Neural cell (in vitro differentiated cells): Measurements from ENCODE around the gene AHNAK2. TPM values are rescaled to one million over a fixed set of nuclear protein-coding genes. Genes with fewer than 3 reads are reported as not detected.

Experiments
- H2AFZ ChIP-seq: fragments of 200-600, 300-800 bp; sonication (generic), shearing (Covaris generic); 2 replicates; pipeline ENCODE4 v1.6.0; 2014; ENCODE audit warnings: low read depth, mild to moderate bottlenecking, antibody characterized with exemption, low read length, moderate library complexity
- H3F3A ChIP-seq: fragments of 200-600 bp; shearing (Covaris generic); 2 replicates; pipeline ENCODE4 v1.6.1; 2016; ENCODE audit warnings: mild to moderate bottlenecking, moderate library complexity, mixed read lengths, antibody characterized with exemption, low read length; ENCODE audit not compliant: insufficient read depth, poor library complexity, severe bottlenecking
- H3K27ac ChIP-seq: fragments of 200-600, 300-800 bp; sonication (generic), shearing (Covaris generic); 2 replicates; pipeline ENCODE4 v1.5.1; 2014; ENCODE audit warnings: mild to moderate bottlenecking, low read length, moderate library complexity
- H3K27me3 ChIP-seq: fragments of 300-800, 200-600 bp; sonication (generic), shearing (Covaris generic); 2 replicates; pipeline ENCODE4 v1.6.0; 2014; ENCODE audit warnings: mild to moderate bottlenecking, low read depth, low read length, moderate library complexity; ENCODE audit not compliant: insufficient read depth
- H3K36me3 ChIP-seq: fragments of 300-800, 200-600 bp; sonication (generic), shearing (Covaris generic); 2 replicates; pipeline ENCODE4 v1.5.1; 2014; ENCODE audit warnings: mild to moderate bottlenecking, antibody characterized with exemption, low read length, moderate library complexity; ENCODE audit not compliant: insufficient read depth
- H3K4me2 ChIP-seq: fragments of 300-800, 200-600 bp; sonication (generic), shearing (Covaris generic); 2 replicates; pipeline ENCODE4 v1.6.0; 2014; ENCODE audit warnings: mild to moderate bottlenecking, low read length
- H3K4me3 ChIP-seq: fragments of 300-800, 200-600 bp; sonication (generic), shearing (Covaris generic); 2 replicates; pipeline ENCODE4 v1.5.1; 2014; ENCODE audit warnings: mild to moderate bottlenecking, low read length, moderate library complexity
- H3K79me2 ChIP-seq: fragments of 200-600 bp; shearing (Covaris generic); replicated peaks from 2 replicates; pipeline ENCODE4 v1.6.0; 2014; ENCODE audit warnings: mild to moderate bottlenecking, low read length, moderate library complexity; ENCODE audit not compliant: insufficient read depth
- H3K9ac ChIP-seq: fragments of 300-800, 200-600 bp; sonication (generic), shearing (Covaris generic); 2 replicates; pipeline ENCODE4 v1.6.1; 2016; ENCODE audit warnings: mild to moderate bottlenecking, low read length, mixed read lengths
- H3K9me2 ChIP-seq: fragments of 200-600 bp; shearing (Covaris generic); 2 replicates; pipeline ENCODE4 v1.6.1; 2016; ENCODE audit warnings: mild to moderate bottlenecking, low read length, mixed read lengths; ENCODE audit not compliant: insufficient read depth
- H3K9me3 ChIP-seq: fragments of 200-600, 300-800 bp; sonication (generic), shearing (Covaris generic); 2 replicates; pipeline ENCODE4 v1.6.1; 2016; ENCODE audit warnings: mild to moderate bottlenecking, mixed run types, low read length, moderate library complexity, mixed read lengths
- H4K20me1 ChIP-seq: fragments of 200-600 bp; shearing (Covaris generic); 2 replicates; pipeline ENCODE4 v1.6.1; 2016; ENCODE audit warnings: mild to moderate bottlenecking, mixed run types; ENCODE audit not compliant: insufficient read depth
- EZH2 ChIP-seq: fragments of 200-600, 300-800 bp; shearing (Covaris generic), sonication (generic); IDR thresholded peaks from 2 replicates; pipeline ENCODE4 v1.6.1; 2014; ENCODE audit warnings: antibody characterized with exemption, low read length, borderline replicate concordance, mild to moderate bottlenecking; ENCODE audit not compliant: insufficient read depth, poor library complexity, severe bottlenecking
- MXI1 ChIP-seq: fragments of 450-650 bp; conservative IDR thresholded peaks from 2 replicates; pipeline ENCODE4 v1.6.1; 2014; ENCODE audit warnings: antibody characterized with exemption, mild to moderate bottlenecking; ENCODE audit not compliant: poor library complexity, severe bottlenecking
- POLR2AphosphoS5 ChIP-seq: IDR thresholded peaks from 2 replicates; pipeline ENCODE4 v1.6.1; 2012
- RAD21 ChIP-seq: fragments of 450-650 bp; conservative IDR thresholded peaks from 2 replicates; pipeline ENCODE4 v1.6.1; 2014; ENCODE audit warnings: antibody characterized with exemption, mild to moderate bottlenecking, moderate library complexity
- SMC3 ChIP-seq: fragments of 450-650 bp; conservative IDR thresholded peaks from 2 replicates; pipeline ENCODE4 v1.6.1; 2014; ENCODE audit warnings: antibody characterized with exemption, mild to moderate bottlenecking, moderate library complexity; ENCODE audit not compliant: poor library complexity
- TAF1 ChIP-seq: IDR thresholded peaks from 2 replicates; pipeline ENCODE4 v1.6.1; 2012; ENCODE audit warnings: low read depth
- polyA plus RNA-seq: library from polyadenylated mRNA; depleted of rRNA; stranded (reverse); fragments of >200 nt; gene quantifications from 2 replicates; pipeline ENCODE4 v1.2.3, GENCODE V29; 2014
- TF ChIP-seq, protein P1 (sequence below): IDR thresholded peaks from 2 replicates; pipeline ENCODE4 v1.6.1; 2012; ENCODE audit warnings: borderline replicate concordance
- TF ChIP-seq, protein P2 (sequence below): fragments of 450-650 bp; IDR thresholded peaks from 2 replicates; pipeline ENCODE4 v1.5.1; 2014; ENCODE audit warnings: antibody characterized with exemption, mild to moderate bottlenecking, moderate library complexity; ENCODE audit not compliant: poor library complexity, severe bottlenecking

Gene AHNAK2
- polyA plus RNA-seq, 1 donor from 2014 or later: 1.4 TPM

DNA sequence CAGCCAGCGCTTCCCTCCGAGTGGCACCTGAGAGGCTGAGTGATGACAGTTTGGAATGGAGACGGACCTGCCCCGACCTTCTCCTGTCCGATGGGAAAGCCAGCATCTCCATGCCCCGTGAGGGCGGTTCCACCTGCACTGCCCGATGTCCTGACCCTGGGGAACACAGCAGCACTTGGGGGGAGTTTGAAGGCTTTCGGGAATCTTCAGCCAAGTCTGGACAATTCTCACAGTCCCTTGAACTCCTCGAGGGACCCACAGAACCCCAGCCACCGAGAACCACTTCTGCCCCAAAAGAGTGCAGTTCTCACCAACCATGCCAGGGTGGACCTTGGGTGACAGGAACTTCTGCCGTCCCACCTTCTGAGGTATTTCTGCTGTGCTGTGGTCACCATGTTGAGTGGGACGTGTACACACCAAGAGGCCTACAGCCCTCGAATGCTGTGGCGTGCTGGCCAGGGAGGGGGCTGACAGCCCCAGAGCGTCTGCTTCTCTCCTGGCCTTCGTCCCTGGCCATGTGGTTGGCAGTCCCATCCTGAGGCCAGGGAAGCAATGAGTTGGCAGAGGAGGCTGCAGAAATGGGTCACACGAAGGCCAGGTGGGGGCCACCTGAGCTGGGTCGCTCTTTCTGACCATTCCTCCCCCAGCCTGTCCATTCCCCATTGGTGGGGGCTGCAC lies 8.5 kb upstream of the AHNAK2 start:
- H3K9ac ChIP-seq: peak overlapping the region; percentile 80
- H3F3A ChIP-seq: no peaks in the 10 kb centered on the region
- no peak overlapping the region for H2AFZ ChIP-seq

DNA sequence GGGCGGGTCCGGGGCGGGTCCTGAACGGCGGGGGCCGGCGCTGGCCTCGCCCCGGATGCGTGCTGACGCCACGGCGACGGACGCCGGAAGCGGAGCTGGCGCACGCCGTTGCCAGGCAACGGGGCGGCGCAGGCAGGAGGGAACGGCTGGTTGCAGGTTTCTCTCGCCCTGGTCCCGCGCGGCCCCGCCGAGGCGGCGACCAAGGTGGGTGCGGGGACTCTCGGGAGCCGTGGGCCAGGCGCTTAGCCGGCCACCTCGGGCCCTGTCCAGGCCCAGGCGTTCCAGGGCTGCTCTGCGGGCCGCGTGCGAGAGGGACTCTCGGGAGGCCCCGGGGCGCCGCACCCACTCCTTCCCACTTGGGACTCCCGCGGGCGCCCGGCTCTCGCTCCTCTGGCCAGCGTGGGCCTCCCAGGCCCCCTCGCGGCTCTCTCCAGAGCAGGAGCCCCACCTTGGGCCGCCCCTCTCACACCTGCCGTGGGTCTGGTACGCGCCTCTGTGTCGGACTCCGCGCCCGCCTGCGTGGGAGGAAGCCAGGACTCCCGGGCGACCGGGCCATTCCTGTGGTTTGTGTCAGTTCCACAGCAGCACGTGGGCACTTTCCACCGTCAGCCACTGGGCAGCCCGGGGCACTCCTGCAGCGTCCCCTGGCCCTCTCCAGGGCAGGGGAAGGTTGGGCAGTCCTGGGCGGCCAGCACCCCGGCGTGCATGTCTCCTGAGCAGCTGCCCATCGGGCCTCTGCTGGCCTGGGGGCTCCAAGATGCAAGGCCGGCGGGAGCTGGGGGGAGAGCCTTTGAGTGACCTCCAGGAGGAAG lies 7.7 kb upstream of the AHNAK2 start, which contains the start of gene CLBA1:
TSS of gene CLBA1 (plus strand) at position 114 of the 812 bp plus-strand sequence. CDS start at position 758, 644 bp downstream.
- H3K27ac ChIP-seq: peak within 1 kb of the TSS; percentile 52
- H3K9me2 ChIP-seq: no peaks in the 10 kb centered on the region
- no peaks in the 10 kb centered on the region for H3K9me3 ChIP-seq

More for the DNA sequence above, 8.5 kb upstream of the AHNAK2 start:
- Histone ChIP-seq H3K9me3 (no peaks in the 10 kb centered on the region), H3K79me2 (no peaks in the 10 kb centered on the region), H3K9me2 (no peaks in the 10 kb centered on the region), H3K4me3 (peak overlapping the region; percentile 95), H3K36me3 (no peaks in the 10 kb centered on the region), H4K20me1 (no peaks in the 10 kb centered on the region), H3K27me3 (no peaks in the 10 kb centered on the region), H3K4me2 (peak overlapping the region; percentile 59), H3K27ac (no peak overlapping the region)
- no peak for TF ChIP-seq SMC3

More for the DNA sequence above, 7.7 kb upstream of the AHNAK2 start, which contains the start of gene CLBA1:
- H3K9ac ChIP-seq: peak within 1 kb of the TSS; percentile 80
- peak within 1 kb of the TSS; percentile 59 for H3K4me2 ChIP-seq
- H3K4me3 ChIP-seq: peak within 1 kb of the TSS; percentile 95
- H2AFZ ChIP-seq: peak within 1 kb of the TSS; percentile 40
- H3K79me2 ChIP-seq: no peaks in the 10 kb centered on the region
- peak; percentile 87 for TF ChIP-seq POLR2AphosphoS5
- no peak for TF ChIP-seq EZH2
- TF ChIP-seq, protein P1, sequence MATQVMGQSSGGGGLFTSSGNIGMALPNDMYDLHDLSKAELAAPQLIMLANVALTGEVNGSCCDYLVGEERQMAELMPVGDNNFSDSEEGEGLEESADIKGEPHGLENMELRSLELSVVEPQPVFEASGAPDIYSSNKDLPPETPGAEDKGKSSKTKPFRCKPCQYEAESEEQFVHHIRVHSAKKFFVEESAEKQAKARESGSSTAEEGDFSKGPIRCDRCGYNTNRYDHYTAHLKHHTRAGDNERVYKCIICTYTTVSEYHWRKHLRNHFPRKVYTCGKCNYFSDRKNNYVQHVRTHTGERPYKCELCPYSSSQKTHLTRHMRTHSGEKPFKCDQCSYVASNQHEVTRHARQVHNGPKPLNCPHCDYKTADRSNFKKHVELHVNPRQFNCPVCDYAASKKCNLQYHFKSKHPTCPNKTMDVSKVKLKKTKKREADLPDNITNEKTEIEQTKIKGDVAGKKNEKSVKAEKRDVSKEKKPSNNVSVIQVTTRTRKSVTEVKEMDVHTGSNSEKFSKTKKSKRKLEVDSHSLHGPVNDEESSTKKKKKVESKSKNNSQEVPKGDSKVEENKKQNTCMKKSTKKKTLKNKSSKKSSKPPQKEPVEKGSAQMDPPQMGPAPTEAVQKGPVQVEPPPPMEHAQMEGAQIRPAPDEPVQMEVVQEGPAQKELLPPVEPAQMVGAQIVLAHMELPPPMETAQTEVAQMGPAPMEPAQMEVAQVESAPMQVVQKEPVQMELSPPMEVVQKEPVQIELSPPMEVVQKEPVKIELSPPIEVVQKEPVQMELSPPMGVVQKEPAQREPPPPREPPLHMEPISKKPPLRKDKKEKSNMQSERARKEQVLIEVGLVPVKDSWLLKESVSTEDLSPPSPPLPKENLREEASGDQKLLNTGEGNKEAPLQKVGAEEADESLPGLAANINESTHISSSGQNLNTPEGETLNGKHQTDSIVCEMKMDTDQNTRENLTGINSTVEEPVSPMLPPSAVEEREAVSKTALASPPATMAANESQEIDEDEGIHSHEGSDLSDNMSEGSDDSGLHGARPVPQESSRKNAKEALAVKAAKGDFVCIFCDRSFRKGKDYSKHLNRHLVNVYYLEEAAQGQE: no peak
- no peak for TF ChIP-seq TAF1
- peak; percentile 91 for TF ChIP-seq MXI1
- TF ChIP-seq, protein P2, sequence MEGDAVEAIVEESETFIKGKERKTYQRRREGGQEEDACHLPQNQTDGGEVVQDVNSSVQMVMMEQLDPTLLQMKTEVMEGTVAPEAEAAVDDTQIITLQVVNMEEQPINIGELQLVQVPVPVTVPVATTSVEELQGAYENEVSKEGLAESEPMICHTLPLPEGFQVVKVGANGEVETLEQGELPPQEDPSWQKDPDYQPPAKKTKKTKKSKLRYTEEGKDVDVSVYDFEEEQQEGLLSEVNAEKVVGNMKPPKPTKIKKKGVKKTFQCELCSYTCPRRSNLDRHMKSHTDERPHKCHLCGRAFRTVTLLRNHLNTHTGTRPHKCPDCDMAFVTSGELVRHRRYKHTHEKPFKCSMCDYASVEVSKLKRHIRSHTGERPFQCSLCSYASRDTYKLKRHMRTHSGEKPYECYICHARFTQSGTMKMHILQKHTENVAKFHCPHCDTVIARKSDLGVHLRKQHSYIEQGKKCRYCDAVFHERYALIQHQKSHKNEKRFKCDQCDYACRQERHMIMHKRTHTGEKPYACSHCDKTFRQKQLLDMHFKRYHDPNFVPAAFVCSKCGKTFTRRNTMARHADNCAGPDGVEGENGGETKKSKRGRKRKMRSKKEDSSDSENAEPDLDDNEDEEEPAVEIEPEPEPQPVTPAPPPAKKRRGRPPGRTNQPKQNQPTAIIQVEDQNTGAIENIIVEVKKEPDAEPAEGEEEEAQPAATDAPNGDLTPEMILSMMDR: peak; percentile 18
- TF ChIP-seq SMC3: no peak
- peak; percentile 37 for TF ChIP-seq RAD21
- H3K36me3 ChIP-seq: no peaks in the 10 kb centered on the region
- no peaks in the 10 kb centered on the region for H4K20me1 ChIP-seq
- no peaks in the 10 kb centered on the region for H3F3A ChIP-seq
- H3K27me3 ChIP-seq: no peaks in the 10 kb centered on the region
